Measurements from ENCODE around the gene PTH2R. TPM values are rescaled to one million over a fixed set of nuclear protein-coding genes. Genes with fewer than 3 reads are reported as not detected.

PTH2R gene
- total and polyA plus RNA-seq, 2 of the 4 experiments (the other 2 are of a cell fraction): under 0.01 TPM; not detected in 1

- WGBS, 2 experiments (ENCODE audit: extremely low coverage in 2 of 2, insufficient read length in 1 of 2): no CpG with 5 or more reads among the region's 3 CpGs
Measured at GRCh38 chr2:208531361-208531760, 124.8 kb downstream of the PTH2R start.

More at GRCh38 chr2:208531361-208531760, 124.8 kb downstream of the PTH2R start:
- H3K9me1 ChIP-seq (ENCODE audit: insufficient read depth, low read length): no peaks in the 10 kb centered on the region
- dilution Hi-C loops (cut with HindIII; ENCODE audit: low sequenced_read_pairs, unreplicated experiment): no loop called here
- no peak overlapping the region for H3K27ac ChIP-seq (ENCODE audit: insufficient read depth, low read length)
- no peak overlapping the region for H3K23ac ChIP-seq (ENCODE audit: low read depth, low read length)
- no peak overlapping the region for H4K5ac ChIP-seq (ENCODE audit: low read depth, low read length)
- no peak overlapping the region for H3K14ac ChIP-seq (replicated peaks; ENCODE audit: low read depth, low read length)
- no peak overlapping the region for H2AK5ac ChIP-seq (ENCODE audit: low read depth, low read length)
- H2AK9ac ChIP-seq (replicated peaks; ENCODE audit: low read depth, low read length, poor library complexity): no peak overlapping the region
- intact Hi-C loops (cut with micrococcal nuclease): no loop called here
- H3K36me3 ChIP-seq (ENCODE audit: control insufficient read depth, insufficient read depth, low read length): no peaks in the 10 kb centered on the region
- ATAC-seq (ENCODE audit: low read depth): no peak
- no peak overlapping the region for H3K4me3 ChIP-seq (ENCODE audit: insufficient read depth, low read depth, low read length)
- H3K56ac ChIP-seq (ENCODE audit: extremely low read depth, insufficient read depth, low read length): no peak overlapping the region
- no peak overlapping the region for H2BK15ac ChIP-seq (ENCODE audit: low read depth, low read length)
- H3K9ac ChIP-seq (ENCODE audit: low read depth, low read length): no peak overlapping the region
- H3K4me2 ChIP-seq (ENCODE audit: low read depth, low read length): no peak overlapping the region
- no TSS peak for BruUV-seq (replicated peaks)
- no peaks in the 10 kb centered on the region for H3K79me1 ChIP-seq (ENCODE audit: low read depth in 1 of 2, low read length in 2 of 2)
- CTCF ChIA-PET: no interaction called here
- H4K91ac ChIP-seq (ENCODE audit: insufficient read depth, low read depth, low read length): no peak overlapping the region
- H2BK5ac ChIP-seq (ENCODE audit: low read depth, low read length, poor library complexity, severe bottlenecking): no peak overlapping the region
- no peak overlapping the region for H2BK20ac ChIP-seq (ENCODE audit: low read depth, low read length)
- DNase-seq: no peak
- TF ChIP-seq MAZ (IDR thresholded peaks at IDR 0.05; ENCODE audit: borderline replicate concordance, low read depth, low read length) (no peak), MAFK (IDR thresholded peaks at IDR 0.05; ENCODE audit: low read depth, low read length) (no peak), MXI1 (IDR thresholded peaks at IDR 0.05; ENCODE audit: borderline replicate concordance, low read depth, low read length) (no peak), RFX5 (IDR thresholded peaks at IDR 0.05; ENCODE audit: low read depth, low read length) (no peak), RAD21 (IDR thresholded peaks at IDR 0.05; ENCODE audit: low read length) (no peak), CEBPB (IDR thresholded peaks at IDR 0.05; ENCODE audit: low read depth, low read length) (no peak), CTCF (conservative IDR thresholded peaks at IDR 0.05; ENCODE audit: low read depth, low read length) (no peak), BHLHE40 (IDR thresholded peaks at IDR 0.05; ENCODE audit: low read depth, low read length) (no peak), SMC3 (IDR thresholded peaks at IDR 0.05; ENCODE audit: low read depth, low read length) (no peak), USF2 (IDR thresholded peaks at IDR 0.05; ENCODE audit: low read depth, low read length) (no peak), POLR2A (IDR thresholded peaks at IDR 0.05; ENCODE audit: low read depth, low read length) (no peak), NFE2L2 (IDR thresholded peaks at IDR 0.05; ENCODE audit: low read depth, low read length) (no peak), RCOR1 (IDR thresholded peaks at IDR 0.05; ENCODE audit: insufficient replicate concordance, low read length) (no peak)
- POLR2A ChIA-PET (ENCODE audit: unreplicated experiment): no interaction called here
- H3K18ac ChIP-seq (ENCODE audit: low read depth, low read length): no peak overlapping the region
- H4K8ac ChIP-seq (ENCODE audit: low read depth in 2 of 2, low read length in 2 of 2): no peak overlapping the region
- in situ Hi-C loops (cut with MboI; ENCODE audit: low sequenced_read_pairs): no loop called here
- H2AFZ ChIP-seq (replicated peaks; ENCODE audit: low read length, poor library complexity): no peak overlapping the region
- no peaks in the 10 kb centered on the region for H4K20me1 ChIP-seq (ENCODE audit: insufficient read depth, low read length)
- no peaks in the 10 kb centered on the region for H3K27me3 ChIP-seq (ENCODE audit: control insufficient read depth, insufficient read depth, low read length)
- H3K4ac ChIP-seq (ENCODE audit: low read depth, low read length): no peak overlapping the region
- no peak overlapping the region for H2BK120ac ChIP-seq (ENCODE audit: low read depth, low read length)
- no peaks in the 10 kb centered on the region for H3K4me1 ChIP-seq (ENCODE audit: control insufficient read depth, insufficient read depth, low read length)
- H3K9me3 ChIP-seq (ENCODE audit: control insufficient read depth, insufficient read depth, low read length): peaks cover 9% of the 10 kb centered on the region; the same call in 1 of the 2 replicates

Measured in IMR-90 (cell line).